RWPE2 (cell line): ENCODE measurements around the gene CHD5.

ENCODE experiments used
- ATAC-seq: fragments of 200-7000 bp; cut with Tn5 transposase; 3 replicates; pipeline ENCODE4 v1.9.1; 2021; ENCODE audit warnings: low read depth
- DNase-seq: peaks from one replicate; pipeline ENCODE4 v3.0.0-alpha.2; 2020; ENCODE audit warnings: low spot score
- H3K27ac ChIP-seq: fragments of 450-650 bp; 2 replicates; pipeline ENCODE4 v1.5.1; 2017; ENCODE audit warnings: mild to moderate bottlenecking; ENCODE audit not compliant: poor library complexity, severe bottlenecking
- H3K27me3 ChIP-seq: fragments of 250-450 bp; sonication (Bioruptor Pico); 2 replicates; pipeline ENCODE4 v1.5.1; 2021; ENCODE audit warnings: mild to moderate bottlenecking, moderate library complexity; ENCODE audit not compliant: insufficient read depth, poor library complexity, severe bottlenecking
- H3K36me3 ChIP-seq: fragments of 250-450 bp; sonication (Bioruptor Pico); 2 replicates; pipeline ENCODE4 v1.5.1; 2020; ENCODE audit warnings: low read depth, mild to moderate bottlenecking, moderate library complexity
- H3K4me1 ChIP-seq: fragments of 250-450 bp; sonication (Bioruptor Pico); 2 replicates; pipeline ENCODE4 v1.5.1; 2021; ENCODE audit warnings: mild to moderate bottlenecking, moderate library complexity; ENCODE audit not compliant: insufficient read depth, poor library complexity, severe bottlenecking
- H3K4me3 ChIP-seq: fragments of 250-450 bp; sonication (Bioruptor Pico); 2 replicates; pipeline ENCODE4 v1.5.1; 2021; ENCODE audit warnings: mild to moderate bottlenecking, moderate library complexity; ENCODE audit not compliant: severe bottlenecking
- H3K9me3 ChIP-seq: fragments of 250-450 bp; sonication (Bioruptor Pico); 2 replicates; pipeline ENCODE4 v1.5.1; 2021; ENCODE audit warnings: mild to moderate bottlenecking, moderate library complexity; ENCODE audit not compliant: severe bottlenecking
- TF ChIP-seq, protein P1 (sequence below): fragments of 450-650 bp; IDR thresholded peaks from one replicate; pipeline ENCODE4 v1.5.1; 2017; ENCODE audit warnings: mild to moderate bottlenecking, moderate library complexity; ENCODE audit not compliant: poor library complexity, severe bottlenecking

CHD5 gene

DNA sequence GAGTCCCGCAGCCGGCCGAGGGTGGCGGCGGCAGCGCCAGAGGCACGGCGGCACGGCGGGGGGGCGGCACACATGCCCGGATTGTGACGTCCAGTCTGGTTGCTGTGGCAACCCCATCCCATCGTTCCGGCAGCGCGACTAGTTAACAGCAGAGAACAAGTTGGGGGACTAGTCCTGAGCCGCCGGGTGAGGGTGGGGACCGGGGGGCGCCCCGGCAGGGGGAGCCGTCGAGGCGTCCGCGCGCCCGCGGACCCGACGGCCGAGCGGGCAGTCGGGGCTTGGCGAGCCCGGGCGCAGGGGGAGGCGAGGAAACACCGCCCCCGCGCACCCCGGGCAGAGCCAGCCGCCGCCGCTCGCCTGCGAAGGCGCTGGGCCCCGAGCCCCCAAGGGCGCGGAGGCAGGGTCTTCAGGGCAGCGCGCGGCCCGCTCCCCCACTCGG is at the start of gene CHD5:
Gene CHD5 (minus strand): TSS at position 54 of the 439 bp plus-strand sequence. CDS start 298 bp downstream, outside the sequence.
- H3K27ac ChIP-seq, result no peak within 1 kb of the TSS
- TF ChIP-seq, protein P1, sequence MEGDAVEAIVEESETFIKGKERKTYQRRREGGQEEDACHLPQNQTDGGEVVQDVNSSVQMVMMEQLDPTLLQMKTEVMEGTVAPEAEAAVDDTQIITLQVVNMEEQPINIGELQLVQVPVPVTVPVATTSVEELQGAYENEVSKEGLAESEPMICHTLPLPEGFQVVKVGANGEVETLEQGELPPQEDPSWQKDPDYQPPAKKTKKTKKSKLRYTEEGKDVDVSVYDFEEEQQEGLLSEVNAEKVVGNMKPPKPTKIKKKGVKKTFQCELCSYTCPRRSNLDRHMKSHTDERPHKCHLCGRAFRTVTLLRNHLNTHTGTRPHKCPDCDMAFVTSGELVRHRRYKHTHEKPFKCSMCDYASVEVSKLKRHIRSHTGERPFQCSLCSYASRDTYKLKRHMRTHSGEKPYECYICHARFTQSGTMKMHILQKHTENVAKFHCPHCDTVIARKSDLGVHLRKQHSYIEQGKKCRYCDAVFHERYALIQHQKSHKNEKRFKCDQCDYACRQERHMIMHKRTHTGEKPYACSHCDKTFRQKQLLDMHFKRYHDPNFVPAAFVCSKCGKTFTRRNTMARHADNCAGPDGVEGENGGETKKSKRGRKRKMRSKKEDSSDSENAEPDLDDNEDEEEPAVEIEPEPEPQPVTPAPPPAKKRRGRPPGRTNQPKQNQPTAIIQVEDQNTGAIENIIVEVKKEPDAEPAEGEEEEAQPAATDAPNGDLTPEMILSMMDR, result peak; percentile 28
- no peaks in the 10 kb centered on the region for H3K4me1 ChIP-seq
- peak within 1 kb of the TSS; percentile 32 for H3K4me3 ChIP-seq
- no peaks in the 10 kb centered on the region for H3K9me3 ChIP-seq
- H3K27me3 ChIP-seq, result peaks cover 29% of the 10 kb centered on the region
- no peaks in the 10 kb centered on the region; the same call in 1 of the 2 replicates for H3K36me3 ChIP-seq
- DNase-seq (no peak), ATAC-seq (no peak)

DNA sequence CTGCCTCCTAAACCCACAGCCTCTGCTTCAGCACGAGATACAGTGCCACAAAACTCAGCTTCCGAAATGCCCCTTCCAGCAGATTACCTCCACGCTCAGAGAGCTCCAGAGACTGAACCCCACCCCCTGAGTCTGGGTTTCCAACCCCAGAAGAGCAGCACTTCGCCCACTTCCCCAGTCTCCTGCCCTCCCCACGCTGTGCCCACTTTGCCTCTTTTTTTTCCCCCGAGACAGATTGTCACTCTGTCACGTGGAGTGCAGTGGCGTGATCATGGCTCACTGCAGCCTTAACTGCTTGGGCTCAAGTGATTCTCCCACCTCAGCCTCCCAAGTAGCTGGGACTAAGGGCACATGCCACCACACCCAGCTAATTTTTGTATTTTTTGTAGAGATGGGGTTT is 45.5 kb upstream of the CHD5 start:
- H3K36me3 ChIP-seq, result peaks cover 84% of the 10 kb centered on the region
- DNase-seq (no peak), ATAC-seq (no peak)
- H3K4me3 ChIP-seq, result no peak overlapping the region
- TF ChIP-seq, protein P1, result no peak
- no peaks in the 10 kb centered on the region for H3K27me3 ChIP-seq
- no peak overlapping the region for H3K27ac ChIP-seq
- no peaks in the 10 kb centered on the region for H3K9me3 ChIP-seq
- peaks cover 3% of the 10 kb centered on the region for H3K4me1 ChIP-seq

DNA sequence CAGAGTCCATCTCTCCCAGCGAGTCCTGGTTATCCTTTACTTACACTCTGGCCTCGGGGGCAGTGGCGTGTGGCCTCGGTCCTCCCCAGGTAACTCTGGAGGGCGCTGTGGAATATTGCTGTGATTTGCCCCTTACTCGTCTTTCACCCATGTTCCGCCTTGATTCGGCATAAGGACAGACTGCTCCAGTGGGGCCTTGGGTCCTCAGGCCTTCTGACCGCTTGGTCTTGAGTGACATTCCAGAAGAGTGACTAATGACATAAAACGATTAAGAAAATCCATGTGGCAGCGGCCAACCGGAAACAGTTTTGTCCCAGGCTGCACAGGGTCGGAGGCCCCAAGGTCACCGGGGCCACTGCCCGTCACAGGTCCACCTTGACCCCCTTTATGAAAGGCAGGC is 44.6 kb upstream of the CHD5 start:
- H3K4me1 ChIP-seq, result peaks cover 10% of the 10 kb centered on the region
- H3K27me3 ChIP-seq, result no peaks in the 10 kb centered on the region
- TF ChIP-seq, protein P1, result no peak
- peaks cover 78% of the 10 kb centered on the region for H3K36me3 ChIP-seq
- ATAC-seq (no peak), DNase-seq (no peak)
- no peaks in the 10 kb centered on the region for H3K9me3 ChIP-seq
- no peak overlapping the region for H3K27ac ChIP-seq
- H3K4me3 ChIP-seq, result no peak overlapping the region

DNA sequence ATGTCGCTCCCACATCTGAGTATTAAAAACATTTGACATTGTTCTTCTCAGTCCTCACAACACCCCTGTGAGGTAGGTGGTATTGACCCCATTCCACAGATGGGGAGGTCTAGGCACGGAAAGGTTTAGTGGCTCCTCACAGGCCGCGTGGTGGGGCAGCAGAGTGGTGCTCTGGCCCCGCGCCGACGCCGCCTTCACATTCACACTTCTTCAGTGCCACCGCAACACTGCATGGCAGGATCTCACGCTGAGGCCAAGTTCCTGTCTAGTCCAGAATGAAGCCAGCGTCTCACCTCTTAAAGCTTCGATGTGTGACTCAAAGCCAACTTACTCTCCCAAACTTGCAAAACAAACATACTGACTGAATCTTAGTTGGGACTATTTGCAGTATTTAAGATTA is 43.5 kb upstream of the CHD5 start:
- H3K36me3 ChIP-seq, result peaks cover 69% of the 10 kb centered on the region
- H3K4me3 ChIP-seq, result no peak overlapping the region
- peaks cover 10% of the 10 kb centered on the region for H3K4me1 ChIP-seq
- H3K27me3 ChIP-seq, result no peaks in the 10 kb centered on the region
- TF ChIP-seq, protein P1, result no peak
- DNase-seq (no peak), ATAC-seq (no peak)
- H3K9me3 ChIP-seq, result no peaks in the 10 kb centered on the region
- H3K27ac ChIP-seq, result no peak overlapping the region

DNA sequence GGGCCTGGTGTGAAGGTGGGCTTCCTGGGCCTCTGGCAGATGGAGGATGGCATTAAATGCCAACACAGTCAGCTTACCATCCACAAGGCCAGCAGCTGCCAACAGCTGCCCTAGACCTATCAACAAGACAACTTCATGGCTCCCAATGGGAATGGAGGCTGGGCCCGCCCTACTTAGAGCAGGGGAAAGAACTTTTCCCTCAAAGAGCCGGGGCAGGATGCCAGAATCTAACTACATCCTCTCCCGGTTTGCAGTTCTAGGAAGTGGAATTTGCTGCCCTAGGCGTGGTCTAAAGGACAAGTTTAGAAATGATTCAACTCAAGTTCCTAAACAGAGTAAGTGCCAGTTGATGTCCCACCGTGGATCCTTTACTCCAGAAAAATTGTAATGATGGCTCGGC is 42.5 kb upstream of the CHD5 start:
- DNase-seq (no peak), ATAC-seq (no peak; the same call in 2 of the 3 replicates)
- no peaks in the 10 kb centered on the region for H3K9me3 ChIP-seq
- peak overlapping the region; percentile 18 for H3K27ac ChIP-seq
- no peaks in the 10 kb centered on the region for H3K27me3 ChIP-seq
- TF ChIP-seq, protein P1, result no peak
- H3K36me3 ChIP-seq, result peaks cover 59% of the 10 kb centered on the region
- H3K4me1 ChIP-seq, result peaks cover 10% of the 10 kb centered on the region
- H3K4me3 ChIP-seq, result no peak overlapping the region
